HEK293 (cell line): ENCODE measurements around the gene DNAH9.

Experiments
- CTCF ChIA-PET: fragments of 350-600 bp; formaldehyde crosslinking; extraction: SDS; loops from one replicate; lab custom pipeline; 2021; ENCODE audit warnings: antibody characterized with exemption; lab: Yijun Ruan, JAX
- POLR2A ChIA-PET: fragments of 300-600 bp; formaldehyde crosslinking; extraction: SDS; loops from one replicate; lab custom pipeline; 2020; ENCODE audit warnings: antibody characterized with exemption, inconsistent platforms; lab: Yijun Ruan, JAX
- H3K27ac ChIP-seq: fragments of 200-500 bp; sonication (Bioruptor generic); 2 replicates; pipeline ENCODE4 v1.5.1; 2014; ENCODE audit warnings: low read depth, low read length, control low read depth, inconsistent platforms; ENCODE audit errors: extremely low read depth
- H3K36me3 ChIP-seq, 2 experiments: fragments of 200-500 bp in 1 of 2; sonication (Bioruptor generic) in 1 of 2; 1 replicate in 1 of 2; 2 replicates in 1 of 2; pipeline ENCODE4 v1.5.1; 2014 to 2017; ENCODE audit warnings: inconsistent platforms in 2 of 2, low read length in 2 of 2; ENCODE audit not compliant: control insufficient read depth in 2 of 2, insufficient read depth in 1 of 2
- H3K4me1 ChIP-seq: fragments of 200-500 bp; sonication (Bioruptor generic); 2 replicates; pipeline ENCODE4 v1.5.1; 2014; ENCODE audit warnings: mild to moderate bottlenecking, low read length, inconsistent platforms; ENCODE audit not compliant: control insufficient read depth, insufficient read depth
- H3K4me3 ChIP-seq: 2 replicates; pipeline ENCODE4 v1.5.1; 2011; ENCODE audit warnings: low read depth, mild to moderate bottlenecking, control low read depth, low read length, moderate library complexity
- H3K9me3 ChIP-seq: fragments of 200-500 bp; sonication (Bioruptor generic); 2 replicates; pipeline ENCODE4 v1.5.1; 2014; ENCODE audit warnings: low read depth, low read length, inconsistent platforms; ENCODE audit not compliant: control insufficient read depth, insufficient read depth
- BCL11A ChIP-seq: fragments of 450-650 bp; formaldehyde crosslinking; IDR thresholded peaks from 2 replicates; pipeline ENCODE4 v1.5.1; 2016; ENCODE audit warnings: low read depth, missing biosample characterization, missing genetic modification characterization
- ELK4 ChIP-seq: IDR thresholded peaks from 2 replicates; pipeline ENCODE4 v1.6.1; 2011; ENCODE audit warnings: mild to moderate bottlenecking, low read depth, low read length, borderline replicate concordance
- GLI4 ChIP-seq: fragments of 450-650 bp; formaldehyde crosslinking; IDR thresholded peaks from 2 replicates; pipeline ENCODE4 v1.5.1; 2016; ENCODE audit warnings: missing biosample characterization, missing genetic modification characterization
- HIC1 ChIP-seq: fragments of 450-650 bp; formaldehyde crosslinking; IDR thresholded peaks from 2 replicates; pipeline ENCODE4 v1.5.1; 2016; ENCODE audit warnings: missing biosample characterization, missing genetic modification characterization
- HOXC10 ChIP-seq: sonication (generic); formaldehyde crosslinking; IDR thresholded peaks from 2 replicates; pipeline ENCODE4 v1.8.1; 2023; ENCODE audit warnings: mild to moderate bottlenecking, missing genetic modification reagents
- HOXD13 ChIP-seq: sonication (generic); formaldehyde crosslinking; IDR thresholded peaks from 2 replicates; pipeline ENCODE4 v1.8.0; 2022; ENCODE audit warnings: missing genetic modification reagents, borderline replicate concordance
- IKZF3 ChIP-seq: fragments of 450-650 bp; IDR thresholded peaks from 2 replicates; pipeline ENCODE4 v1.5.0; 2018; ENCODE audit warnings: missing biosample characterization, mild to moderate bottlenecking, missing genetic modification characterization, moderate library complexity
- OVOL3 ChIP-seq: fragments of 450-650 bp; formaldehyde crosslinking; IDR thresholded peaks from 2 replicates; pipeline ENCODE4 v1.5.1; 2016; ENCODE audit warnings: missing biosample characterization, missing genetic modification characterization
- PBX3 ChIP-seq: sonication (generic); formaldehyde crosslinking; IDR thresholded peaks from 2 replicates; pipeline ENCODE4 v1.8.1; 2022; ENCODE audit warnings: mild to moderate bottlenecking, moderate library complexity, missing genetic modification reagents
- ZBTB48 ChIP-seq: fragments of 450-650 bp; formaldehyde crosslinking; IDR thresholded peaks from 2 replicates; pipeline ENCODE4 v1.5.1; 2016; ENCODE audit warnings: missing biosample characterization, missing genetic modification characterization
- ZBTB7A ChIP-seq: fragments of 450-650 bp; formaldehyde crosslinking; IDR thresholded peaks from 2 replicates; pipeline ENCODE4 v1.5.1; 2016; ENCODE audit warnings: low read depth, missing biosample characterization, missing genetic modification characterization
- ZIC2 ChIP-seq: fragments of 450-650 bp; formaldehyde crosslinking; IDR thresholded peaks from 2 replicates; pipeline ENCODE4 v1.5.1; 2016; ENCODE audit warnings: missing biosample characterization, missing genetic modification characterization
- ZNF10 ChIP-seq: fragments of 450-650 bp; formaldehyde crosslinking; IDR thresholded peaks from 2 replicates; pipeline ENCODE4 v1.5.1; 2017; ENCODE audit warnings: missing biosample characterization, missing genetic modification characterization
- ZNF112 ChIP-seq: fragments of 450-650 bp; formaldehyde crosslinking; IDR thresholded peaks from 2 replicates; pipeline ENCODE4 v1.5.0; 2017; ENCODE audit warnings: missing biosample characterization, missing genetic modification characterization
- ZNF114 ChIP-seq: fragments of 450-650 bp; formaldehyde crosslinking; IDR thresholded peaks from 2 replicates; pipeline ENCODE4 v1.5.0; 2017; ENCODE audit warnings: missing biosample characterization, missing genetic modification characterization
- ZNF140 ChIP-seq: fragments of 450-650 bp; formaldehyde crosslinking; IDR thresholded peaks from 2 replicates; pipeline ENCODE4 v1.5.1; 2016; ENCODE audit warnings: missing biosample characterization, missing genetic modification characterization
- ZNF202 ChIP-seq: fragments of 450-650 bp; formaldehyde crosslinking; IDR thresholded peaks from 2 replicates; pipeline ENCODE4 v1.5.1; 2016; ENCODE audit warnings: missing biosample characterization, missing genetic modification characterization, borderline replicate concordance
- ZNF248 ChIP-seq: fragments of 450-650 bp; formaldehyde crosslinking; IDR thresholded peaks from 2 replicates; pipeline ENCODE4 v1.5.1; 2017; ENCODE audit warnings: missing biosample characterization, missing genetic modification characterization
- ZNF274 ChIP-seq, 2 experiments: fragments of 200-500 bp in 1 of 2; fragments of 450-650 bp in 1 of 2; sonication (Bioruptor generic) in 1 of 2; formaldehyde crosslinking in 1 of 2; IDR thresholded peaks; 2 replicates each; pipeline versions ENCODE4 v1.5.1 to v1.6.1; 2014 to 2016; ENCODE audit warnings: borderline replicate concordance in 1 of 2, inconsistent platforms in 1 of 2, low read length in 1 of 2, missing biosample characterization in 1 of 2, missing genetic modification characterization in 1 of 2
- ZNF280D ChIP-seq: fragments of 450-650 bp; formaldehyde crosslinking; IDR thresholded peaks from 2 replicates; pipeline ENCODE4 v1.5.1; 2016; ENCODE audit warnings: missing biosample characterization, missing genetic modification characterization
- ZNF488 ChIP-seq: fragments of 450-650 bp; formaldehyde crosslinking; IDR thresholded peaks from 2 replicates; pipeline ENCODE4 v1.5.1; 2016; ENCODE audit warnings: missing biosample characterization, missing genetic modification characterization
- ZNF530 ChIP-seq: fragments of 450-650 bp; formaldehyde crosslinking; IDR thresholded peaks from 2 replicates; pipeline ENCODE4 v1.5.1; 2016; ENCODE audit warnings: low read depth, missing biosample characterization, missing genetic modification characterization
- ZNF544 ChIP-seq: fragments of 450-650 bp; formaldehyde crosslinking; IDR thresholded peaks from 2 replicates; pipeline ENCODE4 v1.5.0; 2017; ENCODE audit warnings: missing biosample characterization, missing genetic modification characterization
- ZNF549 ChIP-seq: fragments of 450-650 bp; IDR thresholded peaks from 2 replicates; pipeline ENCODE4 v1.5.1; 2018; ENCODE audit warnings: missing biosample characterization, missing genetic modification characterization, mild to moderate bottlenecking, inconsistent platforms, moderate library complexity
- ZNF776 ChIP-seq: fragments of 450-650 bp; formaldehyde crosslinking; IDR thresholded peaks from 2 replicates; pipeline ENCODE4 v1.5.0; 2017; ENCODE audit warnings: missing biosample characterization, missing genetic modification characterization, borderline replicate concordance

The DNAH9 gene

GRCh38 chr17:11898526-11899235 lies 300.4 kb downstream of the DNAH9 start:
- H3K4me3 ChIP-seq = no peak overlapping the region
- H3K9me3 ChIP-seq = no peaks in the 10 kb centered on the region
- TF ChIP-seq ZBTB7A (tag by site-specific recombination) (no peak), ZNF112 (no peak), GLI4 (tag by site-specific recombination) (no peak), ZNF549 (no peak), ZNF280D (tag by site-specific recombination) (no peak), PBX3 (CRISPR knock-in tag) (no peak), ZNF114 (no peak), HIC1 (no peak), OVOL3 (no peak), BCL11A (tag by site-specific recombination) (no peak), ZNF274 (IDR thresholded peaks at IDR 0.05; ENCODE audit: low read length) (no peak), ZNF274 (tag by site-specific recombination; IDR thresholded peaks at IDR 0.05; ENCODE audit: borderline replicate concordance) (no peak), HOXD13 (no peak), ZBTB48 (no peak), ELK4 (no peak), ZNF10 (no peak), ZNF248 (tag by site-specific recombination) (no peak)
- no peaks in the 10 kb centered on the region for H3K36me3 ChIP-seq
- CTCF ChIA-PET = interaction anchor here (1.8 kb wide), 1 partner anchor 11 kb away, joined by 3 read pairs; no protein-coding TSS in a partner anchor
- POLR2A ChIA-PET = interaction anchor here (0.6 kb wide), 2 partner anchors 56 to 206 kb away, joined by 3 read pairs; no protein-coding TSS in a partner anchor
- H3K27ac ChIP-seq = no peak overlapping the region
- H3K4me1 ChIP-seq = no peaks in the 10 kb centered on the region

- Histone ChIP-seq H3K36me3 (no peaks in the 10 kb centered on the region), H3K4me1 (no peaks in the 10 kb centered on the region), H3K9me3 (no peaks in the 10 kb centered on the region), H3K4me3 (no peak overlapping the region), H3K27ac (no peak overlapping the region)
- ChIA-PET POLR2A (interaction anchor here (0.6 kb wide), 1 partner anchor 207 kb away, joined by 3 read pairs; no protein-coding TSS in a partner anchor), CTCF (interaction anchor here (0.7 to 1.8 kb wide), 2 partner anchors 10 to 206 kb away, joined by 3 read pairs; no protein-coding TSS in a partner anchor)
- no peak for TF ChIP-seq ZNF140
- no peak for TF ChIP-seq ZNF488
- TF ChIP-seq ZIC2 (tag by site-specific recombination) = no peak
- TF ChIP-seq IKZF3 = no peak
- no peak for TF ChIP-seq ZNF530 (tag by site-specific recombination)
- TF ChIP-seq HOXC10 = no peak
- no peak for TF ChIP-seq ZNF544 (tag by site-specific recombination)
- TF ChIP-seq PBX3 (CRISPR knock-in tag) = no peak
- TF ChIP-seq ZNF776 (tag by site-specific recombination) = no peak
- no peak for TF ChIP-seq ZNF202
Measured at GRCh38 chr17:11899537-11899942, 301.3 kb downstream of the DNAH9 start.
